Cortex of kidney (tissue), 1 donor: ENCODE results near the gene ZNF679.
"Not testable (repeated sequence)": the region's sequence is repeated elsewhere in the genome, so short reads cannot be mapped to it uniquely, and the experiment has no call there.

Experiments
- DNase-seq: peaks from one replicate; lab custom pipeline; 2025; lab: John Stamatoyannopoulos, UW

ZNF679 gene

GRCh38 chr7:64310426-64310825, 82.2 kb downstream of the ZNF679 start:
- no peak for DNase-seq

- DNase-seq: no peak
Observed at GRCh38 chr7:64312826-64313225, 84.6 kb downstream of the ZNF679 start.

GRCh38 chr7:64313740-64314491, 85.6 kb downstream of the ZNF679 start, which contains the start of gene ZNF736:
TSS of gene ZNF736 (plus strand) at chr7:64313961. CDS start at chr7:64314151, 190 bp downstream.
- no peak for DNase-seq

- no peak for DNase-seq
Observed at GRCh38 chr7:64314566-64314965, 86.3 kb downstream of the ZNF679 start.

GRCh38 chr7:64316031-64316742, 87.9 kb downstream of the ZNF679 start:
- not testable (repeated sequence) for DNase-seq
